ENCODE data around the gene VWA7.

VWA7 gene

GRCh38 chr6:31727717-31728671 is 49.1 kb downstream of the VWA7 start:
- no peak for DNase-seq

DNA sequence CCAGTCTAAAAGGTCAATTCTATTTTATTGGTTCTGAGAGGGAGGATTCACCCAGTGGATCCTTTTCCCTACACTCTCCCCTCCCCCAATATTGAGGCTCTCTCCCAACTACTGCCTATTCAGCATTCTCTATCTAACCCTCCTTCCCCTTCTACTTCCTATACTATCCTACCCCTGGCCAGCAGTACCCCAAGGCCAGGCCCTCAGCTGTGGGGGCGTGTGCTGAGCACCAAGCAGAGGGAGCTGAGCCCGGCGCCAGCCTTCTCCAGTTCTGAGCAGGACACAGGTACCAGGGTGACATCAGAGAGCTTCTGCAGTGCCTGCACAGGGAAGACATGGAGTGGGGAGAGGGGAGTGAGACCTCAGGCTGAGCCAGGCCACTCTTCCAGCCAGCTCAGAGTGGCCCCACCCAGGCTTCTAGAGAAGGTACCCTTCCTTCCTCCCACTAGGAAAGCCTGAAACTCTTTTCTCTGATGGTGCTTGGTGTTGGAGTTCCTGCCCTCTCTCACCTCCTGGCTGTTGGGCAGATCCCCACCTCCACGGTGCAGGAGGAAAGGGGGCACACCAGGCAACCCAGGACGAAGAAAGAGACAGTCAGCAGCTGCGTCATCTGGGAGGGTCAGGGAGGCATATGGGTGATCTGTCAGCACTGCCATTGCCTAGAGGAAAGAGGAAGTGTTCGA is 50.0 kb downstream of the VWA7 start:
- no peak for DNase-seq

DNA sequence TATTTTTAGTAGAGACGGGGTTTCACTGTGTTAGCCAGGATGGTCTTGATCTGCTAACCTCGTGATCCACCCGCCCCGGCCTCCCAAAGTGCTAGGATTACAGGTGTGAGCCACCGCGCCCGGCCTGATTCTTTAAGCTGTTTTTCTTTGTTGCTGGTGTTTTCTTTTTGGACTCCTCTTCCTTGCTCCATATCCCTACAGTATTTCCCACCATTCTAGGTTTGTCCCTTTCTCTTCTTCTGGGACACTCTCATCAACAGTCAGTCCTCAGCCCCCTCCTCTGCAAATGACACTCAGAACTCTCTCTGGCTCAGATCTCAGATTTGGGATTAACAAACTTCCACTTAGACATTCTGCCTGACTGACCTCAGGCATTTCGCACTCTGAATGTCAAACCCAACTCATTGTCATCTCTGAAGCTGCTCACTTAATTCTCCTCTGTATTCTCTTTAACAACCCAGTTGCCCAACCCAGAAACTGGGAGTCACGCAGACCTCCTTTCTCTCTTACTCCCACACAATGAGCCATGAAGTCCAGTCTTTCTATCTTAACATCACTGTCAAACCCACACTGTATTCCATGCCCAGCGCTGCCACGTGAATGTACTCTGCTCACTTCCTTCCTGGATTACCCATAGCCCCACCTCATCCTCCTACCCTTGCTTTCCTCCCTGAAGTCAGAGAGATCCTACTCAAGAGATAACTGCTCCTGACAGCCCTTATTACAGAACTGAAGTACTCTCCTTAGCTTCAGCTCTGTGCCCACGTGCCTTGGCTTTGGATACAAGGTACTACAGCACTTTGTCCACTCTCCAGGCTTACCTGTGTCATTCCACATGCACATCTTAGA is 51.4 kb downstream of the VWA7 start:
- no peak for DNase-seq

GRCh38 chr6:31723980-31724691 is 53.0 kb downstream of the VWA7 start:
- no peak for DNase-seq

- no peak for DNase-seq
Observed at GRCh38 chr6:31723245-31723979, 53.7 kb downstream of the VWA7 start, which contains the start of gene MPIG6B. Gene MPIG6B, plus strand, starts transcription at chr6:31723373. Its CDS starts 11 bp downstream, at chr6:31723384.

GRCh38 chr6:31722173-31722572 is 55.0 kb downstream of the VWA7 start:
- DNase-seq: no peak

GRCh38 chr6:31721351-31722020 is 55.6 kb downstream of the VWA7 start, which contains the start of gene LY6G6C:
Gene LY6G6C, minus strand, starts transcription at chr6:31721746. Its CDS starts 67 bp downstream, at chr6:31721679.
- no peak for DNase-seq

- DNase-seq: no peak
Observed at GRCh38 chr6:31720196-31720770, 56.8 kb downstream of the VWA7 start.

GRCh38 chr6:31719001-31719400 is 58.1 kb downstream of the VWA7 start:
- no peak for DNase-seq

GRCh38 chr6:31718265-31718664 is 58.9 kb downstream of the VWA7 start:
- DNase-seq: no peak

GRCh38 chr6:31717499-31718222 is 59.5 kb downstream of the VWA7 start:
- DNase-seq: no peak
